Endothelial cell of umbilical vein (primary cell): ENCODE measurements around the gene RNU5D-1.

Experiments
- CTCF ChIP-seq, 2 donors: IDR thresholded peaks; 1 replicate in 1 of 2; 2 replicates in 1 of 2; pipeline ENCODE4 v1.5.1; 2011; ENCODE audit warnings: low read length in 2 of 2, mild to moderate bottlenecking in 2 of 2, moderate library complexity in 2 of 2, control low read depth in 1 of 2, inconsistent platforms in 1 of 2, low read depth in 1 of 2; ENCODE audit not compliant: insufficient read depth in 1 of 2; ENCODE audit errors: extremely low read depth in 1 of 2
- EZH2 ChIP-seq: IDR thresholded peaks from 2 replicates; pipeline ENCODE4 v1.6.1; 2012; ENCODE audit warnings: borderline replicate concordance, low read depth, mild to moderate bottlenecking, moderate library complexity, low read length, inconsistent platforms; ENCODE audit not compliant: severe bottlenecking
- FOS ChIP-seq: IDR thresholded peaks from 2 replicates; pipeline ENCODE4 v1.6.1; 2011; ENCODE audit warnings: mild to moderate bottlenecking, low read length, moderate library complexity, borderline replicate concordance; ENCODE audit not compliant: insufficient read depth
- JUN ChIP-seq: IDR thresholded peaks from 2 replicates; pipeline ENCODE4 v1.6.1; 2011; ENCODE audit warnings: borderline replicate concordance, low read depth; ENCODE audit not compliant: insufficient read length, insufficient read depth
- MAX ChIP-seq: IDR thresholded peaks from 2 replicates; pipeline ENCODE4 v1.6.1; 2011; ENCODE audit not compliant: insufficient read depth, insufficient read length
- MYC ChIP-seq: IDR thresholded peaks from one replicate; pipeline ENCODE4 v1.6.1; 2011; ENCODE audit warnings: mild to moderate bottlenecking, low read depth, low read length
- POLR2A ChIP-seq: IDR thresholded peaks from 2 replicates; pipeline ENCODE4 v1.6.1; 2012; ENCODE audit warnings: low read depth, mild to moderate bottlenecking, control low read depth, low read length
- POLR2AphosphoS5 ChIP-seq: IDR thresholded peaks from 2 replicates; pipeline ENCODE4 v1.6.1; 2012; ENCODE audit warnings: low read depth, mild to moderate bottlenecking, control low read depth, low read length, moderate library complexity; ENCODE audit not compliant: insufficient read depth

- TF ChIP-seq POLR2AphosphoS5 (no peak), CTCF (IDR thresholded peaks at IDR 0.05; ENCODE audit: extremely low read depth in 1 of 2, insufficient read depth in 1 of 2, low read depth in 1 of 2, low read length in 2 of 2) (no peak), POLR2A (no peak), FOS (no peak), MYC (no peak), MAX (no peak), EZH2 (no peak), JUN (no peak)
Observed at GRCh38 chr1:44740179-44740617, 9.2 kb upstream of the RNU5D-1 start.
